ENCODE results near the gene SHISAL2B. TPM values are rescaled to one million over a fixed set of nuclear protein-coding genes. Genes with fewer than 3 reads are reported as not detected.
"Not testable (repeated sequence)": the region's sequence is repeated elsewhere in the genome, so short reads cannot be mapped to it uniquely, and the experiment has no call there.

The SHISAL2B gene
- total and polyA plus RNA-seq, 7 donors, result not detected

DNA sequence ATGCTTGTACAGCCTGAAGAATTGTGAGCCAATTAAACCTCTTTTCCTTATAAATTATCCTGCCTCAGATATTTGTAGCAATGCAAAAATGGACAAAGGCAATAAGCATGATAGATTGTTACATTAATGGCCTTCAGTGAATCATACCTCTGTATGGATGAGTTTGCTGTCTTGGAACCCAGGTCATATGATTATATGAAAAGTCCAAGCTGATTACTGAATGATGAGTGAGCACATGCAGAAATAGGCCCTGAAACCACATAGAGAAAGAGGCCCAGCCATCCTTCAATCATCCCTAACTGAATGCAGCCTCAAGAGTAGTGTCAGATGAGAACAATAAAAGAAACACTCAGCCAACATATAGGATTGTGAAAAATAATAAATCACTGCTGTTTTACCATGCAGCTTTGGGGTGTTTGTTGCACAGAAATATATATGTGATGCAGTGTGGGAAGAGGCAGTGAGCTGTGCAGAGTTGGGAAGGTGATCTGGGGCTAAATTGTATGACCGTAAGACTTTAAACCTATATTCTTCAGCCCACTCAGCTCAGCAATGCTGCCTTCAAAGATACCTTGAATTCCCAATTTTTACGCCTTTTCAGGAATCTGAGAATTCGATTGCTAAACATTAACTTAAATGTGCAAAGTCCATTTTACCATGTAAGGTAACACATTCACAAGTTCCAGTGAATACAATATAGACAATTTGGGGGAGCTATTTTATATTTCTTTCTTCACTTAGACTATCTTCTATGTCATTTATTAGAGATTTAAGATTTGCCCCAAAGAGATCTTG is 36.3 kb upstream of the SHISAL2B start:
- Histone ChIP-seq H3K4me1 (no peaks in the 10 kb centered on the region), H3K4me3 (no peak overlapping the region), H3K9me3 (peaks cover 0 to 4% (median 0%) of the 10 kb centered on the region in 4 donors), H3K27ac (no peak overlapping the region), H3K27me3 (no peaks in the 10 kb centered on the region), H3K36me3 (no peaks in the 10 kb centered on the region)
- DNase-seq, result no peak
- TF ChIP-seq POLR2AphosphoS5 (IDR thresholded peaks at IDR 0.05) (no peak), EP300 (IDR thresholded peaks at IDR 0.05) (no peak)
- TF ChIP-seq, protein P1, sequence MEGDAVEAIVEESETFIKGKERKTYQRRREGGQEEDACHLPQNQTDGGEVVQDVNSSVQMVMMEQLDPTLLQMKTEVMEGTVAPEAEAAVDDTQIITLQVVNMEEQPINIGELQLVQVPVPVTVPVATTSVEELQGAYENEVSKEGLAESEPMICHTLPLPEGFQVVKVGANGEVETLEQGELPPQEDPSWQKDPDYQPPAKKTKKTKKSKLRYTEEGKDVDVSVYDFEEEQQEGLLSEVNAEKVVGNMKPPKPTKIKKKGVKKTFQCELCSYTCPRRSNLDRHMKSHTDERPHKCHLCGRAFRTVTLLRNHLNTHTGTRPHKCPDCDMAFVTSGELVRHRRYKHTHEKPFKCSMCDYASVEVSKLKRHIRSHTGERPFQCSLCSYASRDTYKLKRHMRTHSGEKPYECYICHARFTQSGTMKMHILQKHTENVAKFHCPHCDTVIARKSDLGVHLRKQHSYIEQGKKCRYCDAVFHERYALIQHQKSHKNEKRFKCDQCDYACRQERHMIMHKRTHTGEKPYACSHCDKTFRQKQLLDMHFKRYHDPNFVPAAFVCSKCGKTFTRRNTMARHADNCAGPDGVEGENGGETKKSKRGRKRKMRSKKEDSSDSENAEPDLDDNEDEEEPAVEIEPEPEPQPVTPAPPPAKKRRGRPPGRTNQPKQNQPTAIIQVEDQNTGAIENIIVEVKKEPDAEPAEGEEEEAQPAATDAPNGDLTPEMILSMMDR (IDR thresholded peaks at IDR 0.05), result no peak
- intact Hi-C loops (cut with DNase I), result no loop called here
- WGBS, 2 donors, result 39 to 77% methylated on average over 3 of the region's 3 CpGs

DNA sequence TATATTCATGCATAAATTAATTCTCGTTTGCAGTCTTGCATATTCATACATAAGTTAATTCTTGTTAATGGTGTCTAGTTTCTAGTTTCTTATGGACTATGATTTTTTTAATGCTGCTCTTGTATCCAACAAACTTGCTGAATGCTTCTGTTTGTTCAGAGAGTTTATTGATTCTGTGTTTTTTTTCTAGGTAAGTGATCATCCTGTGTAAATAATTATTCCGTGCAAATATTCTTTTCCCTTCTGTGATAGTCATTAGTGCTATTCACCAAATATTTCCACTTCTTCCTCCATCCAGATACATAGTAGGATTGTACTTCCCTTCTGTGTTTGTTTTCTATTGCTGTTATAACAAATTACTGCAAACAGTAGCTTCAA is 35.8 kb upstream of the SHISAL2B start:
- DNase-seq, result no peak
- TF ChIP-seq EP300 (IDR thresholded peaks at IDR 0.05) (no peak), POLR2A (IDR thresholded peaks at IDR 0.05) (no peak)
- Histone ChIP-seq H3K4me3 (no peak overlapping the region), H3K36me3 (no peaks in the 10 kb centered on the region), H3K9me3 (peaks cover 0 to 4% (median 0%) of the 10 kb centered on the region in 4 donors), H3K27me3 (no peaks in the 10 kb centered on the region), H3K27ac (no peak overlapping the region), H3K4me1 (no peaks in the 10 kb centered on the region)
- WGBS, 2 donors, result 37 to 73% methylated on average over 2 of the region's 2 CpGs
- intact Hi-C loops (cut with DNase I), result no loop called here

DNA sequence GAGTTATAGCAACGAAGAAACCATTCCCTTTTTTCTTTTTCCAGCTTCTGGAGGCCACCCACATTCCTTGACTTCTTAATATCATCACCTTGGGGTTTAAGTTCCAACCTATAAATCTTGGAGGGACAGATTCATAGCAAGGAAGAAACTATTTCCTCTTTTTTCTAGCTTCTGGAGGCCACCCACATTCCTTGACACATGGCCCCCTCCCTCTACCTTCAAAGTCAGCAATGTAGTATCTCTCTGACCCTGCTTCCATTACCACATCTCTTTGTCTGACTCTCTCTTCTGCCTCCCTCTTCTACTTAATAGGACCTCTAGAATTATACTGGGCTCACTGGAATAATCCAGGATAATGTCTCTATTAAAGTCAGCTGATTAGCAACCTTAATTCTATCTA is 34.7 kb upstream of the SHISAL2B start:
- TF ChIP-seq, protein P1 (IDR thresholded peaks at IDR 0.05), result no peak
- no peak for TF ChIP-seq POLR2A (IDR thresholded peaks at IDR 0.05)
- intact Hi-C loops (cut with DNase I), result no loop called here
- Histone ChIP-seq H3K4me1 (no peaks in the 10 kb centered on the region), H3K36me3 (no peaks in the 10 kb centered on the region), H3K4me3 (no peak overlapping the region), H3K27me3 (no peaks in the 10 kb centered on the region), H3K9me3 (peaks cover 0 to 4% (median 0%) of the 10 kb centered on the region in 4 donors), H3K27ac (no peak overlapping the region)
- no peak for DNase-seq
- 61 to 73% methylated on average over 1 of the region's 1 CpG for WGBS, 2 donors

DNA sequence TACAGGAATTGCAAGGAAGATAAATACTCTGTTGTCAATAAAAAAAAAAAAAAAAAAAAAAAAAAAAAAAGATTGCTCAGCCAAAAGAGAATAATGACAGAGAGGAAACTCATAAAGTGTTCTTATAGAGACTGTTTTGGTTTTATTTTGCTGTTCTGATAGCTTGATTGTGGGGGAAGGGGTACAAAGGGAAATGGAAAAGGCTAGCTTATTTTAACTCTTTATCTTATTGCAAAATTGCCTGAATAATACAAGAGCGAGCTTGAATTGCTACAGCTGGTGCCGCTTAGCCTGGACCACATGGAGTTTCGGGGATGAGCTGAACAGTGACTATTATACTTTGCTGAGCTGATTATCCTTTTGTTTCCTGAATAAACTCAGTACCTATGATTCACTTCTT is 31.0 kb upstream of the SHISAL2B start:
- H3K27me3 ChIP-seq, result no peaks in the 10 kb centered on the region
- no peak for DNase-seq
- peaks cover 0 to 4% (median 0%) of the 10 kb centered on the region in 4 donors for H3K9me3 ChIP-seq
- no peak overlapping the region for H3K27ac ChIP-seq
- WGBS, 2 donors, result 71 to 82% methylated on average over 3 of the region's 3 CpGs
- no peak overlapping the region for H3K4me3 ChIP-seq
- H3K36me3 ChIP-seq, result no peaks in the 10 kb centered on the region
- TF ChIP-seq POLR2A (IDR thresholded peaks at IDR 0.05) (no peak), EP300 (IDR thresholded peaks at IDR 0.05) (no peak), POLR2AphosphoS5 (IDR thresholded peaks at IDR 0.05) (no peak)
- TF ChIP-seq, protein P1 (IDR thresholded peaks at IDR 0.05), result no peak
- no peaks in the 10 kb centered on the region for H3K4me1 ChIP-seq
- intact Hi-C loops (cut with DNase I), result no loop called here

DNA sequence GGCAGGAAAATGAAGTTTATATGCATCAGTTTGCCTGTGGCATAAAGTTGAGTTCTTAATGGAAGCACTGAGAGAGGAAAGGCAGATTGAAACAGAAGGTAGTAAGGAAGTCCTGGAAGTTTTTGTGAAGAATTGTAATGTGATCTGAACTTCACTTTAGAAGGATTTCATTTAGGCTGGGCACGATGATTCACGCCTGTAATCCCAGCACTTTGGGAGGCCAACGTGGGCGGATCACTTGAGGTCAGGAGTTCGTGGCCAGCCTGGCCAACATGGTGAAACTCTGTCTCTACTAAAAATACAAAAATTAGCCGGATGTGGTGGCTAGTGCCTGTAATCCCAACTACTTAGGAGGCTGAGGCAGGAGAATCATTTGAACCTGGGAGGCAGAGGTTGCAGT is 27.1 kb upstream of the SHISAL2B start:
- DNase-seq; H3K36me3 ChIP-seq; H3K27ac ChIP-seq; H3K4me1 ChIP-seq; H3K27me3 ChIP-seq; H3K4me3 ChIP-seq; H3K9me3 ChIP-seq; intact Hi-C loops (cut with DNase I): not testable (repeated sequence)
- 73 to 76% methylated on average over 6 of the region's 6 CpGs for WGBS, 2 donors

DNA sequence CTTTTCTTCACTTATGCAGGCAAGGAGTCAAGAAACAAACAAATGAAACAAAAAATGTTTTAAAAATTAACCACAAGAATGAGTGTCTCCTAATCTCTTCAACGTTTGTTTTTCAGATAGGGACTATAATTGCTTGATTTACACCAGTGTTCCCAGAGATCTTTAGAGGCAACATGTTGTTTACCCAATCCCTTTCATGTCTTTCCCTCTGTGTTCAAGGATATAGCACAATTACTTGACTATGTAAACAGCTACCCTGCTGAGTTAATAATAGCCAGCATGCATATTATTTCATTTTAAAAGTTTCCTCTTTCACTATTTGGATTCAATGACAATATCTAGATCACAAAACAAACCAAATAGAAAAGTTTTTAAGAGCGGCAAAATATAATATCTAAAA is 25.1 kb upstream of the SHISAL2B start:
- intact Hi-C loops (cut with DNase I), result no loop called here
- Histone ChIP-seq H3K4me3 (no peak overlapping the region), H3K9me3 (no peaks in the 10 kb centered on the region), H3K4me1 (no peaks in the 10 kb centered on the region), H3K36me3 (no peaks in the 10 kb centered on the region), H3K27me3 (no peaks in the 10 kb centered on the region), H3K27ac (no peak overlapping the region)
- no peak for DNase-seq
- 50 to 54% methylated on average over 2 of the region's 2 CpGs for WGBS, 2 donors
- TF ChIP-seq EP300 (IDR thresholded peaks at IDR 0.05) (no peak), POLR2AphosphoS5 (IDR thresholded peaks at IDR 0.05) (no peak), POLR2A (IDR thresholded peaks at IDR 0.05) (no peak)
- TF ChIP-seq, protein P1 (IDR thresholded peaks at IDR 0.05), result no peak
